Transverse colon (tissue), 4 donors: ENCODE data around the gene LUZP2. TPM values are rescaled to one million over a fixed set of nuclear protein-coding genes. Genes with fewer than 3 reads are reported as not detected.

ENCODE experiments used
- DNase-seq: peaks from one replicate; pipeline ENCODE4 v3.0.0-alpha.2; 2019
- H3K27ac ChIP-seq, 4 donors: fragments of 200-600 bp; sonication (generic); 2 replicates each; pipeline ENCODE4 v1.5.1; 2016 to 2018; ENCODE audit warnings: inconsistent platforms in 4 of 4
- H3K27me3 ChIP-seq: fragments of 200-600 bp; sonication (generic); 2 replicates; pipeline ENCODE4 v1.5.1; 2017; ENCODE audit warnings: inconsistent platforms
- H3K36me3 ChIP-seq, 4 donors: fragments of 200-600 bp; sonication (generic); 2 replicates each; pipeline ENCODE4 v1.5.1; 2017 to 2019; ENCODE audit warnings: inconsistent platforms in 4 of 4
- H3K4me1 ChIP-seq, 4 donors: fragments of 200-600 bp; sonication (generic); 2 replicates each; pipeline ENCODE4 v1.5.1; 2017 to 2020; ENCODE audit warnings: inconsistent platforms in 4 of 4
- H3K4me3 ChIP-seq, 4 donors: fragments of 200-600 bp; sonication (generic); 1 replicate in 1 of 4; 2 replicates in 3 of 4; pipeline versions ENCODE4 v1.5.1 to v1.6.1; 2017 to 2019; ENCODE audit warnings: inconsistent platforms in 4 of 4
- H3K9me3 ChIP-seq, 2 donors: fragments of 200-600 bp; sonication (generic); 2 replicates each; pipeline ENCODE4 v1.5.1; 2017 to 2019; ENCODE audit warnings: inconsistent platforms in 2 of 2
- EP300 ChIP-seq: sonication (generic); formaldehyde crosslinking; IDR thresholded peaks from one replicate; pipeline ENCODE4 v1.6.1; 2017; ENCODE audit warnings: antibody characterized with exemption, low read depth
- WGBS, 2 donors: methylation state at CpG; one replicate each; pipeline ENCODE4 v1.1.5; 2018; ENCODE audit warnings: low coverage in 1 of 2; 5-methylcytosine and 5-hydroxymethylcytosine counted together
- in situ Hi-C, 4 donors: fragments of 200-750 bp; cut with MboI; loops; one replicate each; pipeline versions ENCODE4 v1.15.0 to v1.15.1; 2017; ENCODE audit warnings: low sequenced_read_pairs in 3 of 4, low pct_ligation_motif_present in 1 of 4, low pct_unique_long_range_greater_than_20kb in 1 of 4
- intact Hi-C: fragments of 100-400 bp; cut with DNase I; formaldehyde crosslinking; loops from one replicate; pipeline ENCODE4 v1.15.1; 2023; ENCODE audit warnings: low total_unique reads
- small RNA-seq, 4 donors: library from RNA; depleted of rRNA; stranded (forward); fragments of <200 nt; gene quantifications; one replicate each; pipeline ENCODE3, GENCODE V24; 2016
- total RNA-seq, 4 donors: library from RNA; depleted of rRNA; stranded (reverse); fragments of >200 nt; gene quantifications; one replicate each; pipeline ENCODE4 v1.1.0, GENCODE V29; 2016
- TF ChIP-seq, protein P1 (sequence below), 5 experiments: fragments of 200-600 bp in 3 of 5; fragments of 450-650 bp in 2 of 5; sonication (generic) in 3 of 5; IDR thresholded peaks; 1 replicate in 2 of 5; 2 replicates in 3 of 5; pipeline ENCODE4 v1.5.1; 2016 to 2017; ENCODE audit warnings: antibody characterized with exemption in 5 of 5, inconsistent platforms in 3 of 5, mild to moderate bottlenecking in 2 of 5, moderate library complexity in 1 of 5

Gene LUZP2
- total RNA-seq, 4 donors from 2014 or later, result 2.2 to 3.3 (median 2.4) TPM; not detected in 1

- Histone ChIP-seq H3K27ac (no peak overlapping the region), H3K9me3 (no peaks in the 10 kb centered on the region), H3K36me3 (no peaks in the 10 kb centered on the region), H3K4me3 (no peak overlapping the region), H3K27me3 (no peaks in the 10 kb centered on the region), H3K4me1 (no peaks in the 10 kb centered on the region)
- no peak for DNase-seq
- 72 to 79% methylated on average over 3 of the region's 3 CpGs for WGBS, 2 donors
- in situ Hi-C loops, result no loop called here
- intact Hi-C loops, result no loop called here
- TF ChIP-seq, protein P1, sequence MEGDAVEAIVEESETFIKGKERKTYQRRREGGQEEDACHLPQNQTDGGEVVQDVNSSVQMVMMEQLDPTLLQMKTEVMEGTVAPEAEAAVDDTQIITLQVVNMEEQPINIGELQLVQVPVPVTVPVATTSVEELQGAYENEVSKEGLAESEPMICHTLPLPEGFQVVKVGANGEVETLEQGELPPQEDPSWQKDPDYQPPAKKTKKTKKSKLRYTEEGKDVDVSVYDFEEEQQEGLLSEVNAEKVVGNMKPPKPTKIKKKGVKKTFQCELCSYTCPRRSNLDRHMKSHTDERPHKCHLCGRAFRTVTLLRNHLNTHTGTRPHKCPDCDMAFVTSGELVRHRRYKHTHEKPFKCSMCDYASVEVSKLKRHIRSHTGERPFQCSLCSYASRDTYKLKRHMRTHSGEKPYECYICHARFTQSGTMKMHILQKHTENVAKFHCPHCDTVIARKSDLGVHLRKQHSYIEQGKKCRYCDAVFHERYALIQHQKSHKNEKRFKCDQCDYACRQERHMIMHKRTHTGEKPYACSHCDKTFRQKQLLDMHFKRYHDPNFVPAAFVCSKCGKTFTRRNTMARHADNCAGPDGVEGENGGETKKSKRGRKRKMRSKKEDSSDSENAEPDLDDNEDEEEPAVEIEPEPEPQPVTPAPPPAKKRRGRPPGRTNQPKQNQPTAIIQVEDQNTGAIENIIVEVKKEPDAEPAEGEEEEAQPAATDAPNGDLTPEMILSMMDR (IDR thresholded peaks at IDR 0.05), result no peak
- TF ChIP-seq EP300, result no peak
Observed at GRCh38 chr11:25119416-25119815, 622.6 kb downstream of the LUZP2 start.

Small RNA genes within 50 kb of the gene (small RNA-seq; reads per million reads assigned to genes)
- 0 reads per million in 4 donors for gene RF00019
